Suprapubic skin (tissue), 3 donors: Measurements from ENCODE around the gene RBM28.

ENCODE experiments used
- POLR2A ChIP-seq, 2 donors: fragments of 450-650 bp; IDR thresholded peaks; one replicate each; pipeline ENCODE4 v1.6.1; 2017; ENCODE audit warnings: antibody characterized with exemption in 2 of 2, mild to moderate bottlenecking in 2 of 2, moderate library complexity in 2 of 2
- TF ChIP-seq, protein P1 (sequence below), 2 donors: fragments of 200-600 bp in 1 of 2; fragments of 450-650 bp in 1 of 2; sonication (generic) in 1 of 2; IDR thresholded peaks; one replicate each; pipeline ENCODE4 v1.5.1; 2016 to 2019; ENCODE audit warnings: antibody characterized with exemption in 2 of 2, mild to moderate bottlenecking in 1 of 2, moderate library complexity in 1 of 2

DNA sequence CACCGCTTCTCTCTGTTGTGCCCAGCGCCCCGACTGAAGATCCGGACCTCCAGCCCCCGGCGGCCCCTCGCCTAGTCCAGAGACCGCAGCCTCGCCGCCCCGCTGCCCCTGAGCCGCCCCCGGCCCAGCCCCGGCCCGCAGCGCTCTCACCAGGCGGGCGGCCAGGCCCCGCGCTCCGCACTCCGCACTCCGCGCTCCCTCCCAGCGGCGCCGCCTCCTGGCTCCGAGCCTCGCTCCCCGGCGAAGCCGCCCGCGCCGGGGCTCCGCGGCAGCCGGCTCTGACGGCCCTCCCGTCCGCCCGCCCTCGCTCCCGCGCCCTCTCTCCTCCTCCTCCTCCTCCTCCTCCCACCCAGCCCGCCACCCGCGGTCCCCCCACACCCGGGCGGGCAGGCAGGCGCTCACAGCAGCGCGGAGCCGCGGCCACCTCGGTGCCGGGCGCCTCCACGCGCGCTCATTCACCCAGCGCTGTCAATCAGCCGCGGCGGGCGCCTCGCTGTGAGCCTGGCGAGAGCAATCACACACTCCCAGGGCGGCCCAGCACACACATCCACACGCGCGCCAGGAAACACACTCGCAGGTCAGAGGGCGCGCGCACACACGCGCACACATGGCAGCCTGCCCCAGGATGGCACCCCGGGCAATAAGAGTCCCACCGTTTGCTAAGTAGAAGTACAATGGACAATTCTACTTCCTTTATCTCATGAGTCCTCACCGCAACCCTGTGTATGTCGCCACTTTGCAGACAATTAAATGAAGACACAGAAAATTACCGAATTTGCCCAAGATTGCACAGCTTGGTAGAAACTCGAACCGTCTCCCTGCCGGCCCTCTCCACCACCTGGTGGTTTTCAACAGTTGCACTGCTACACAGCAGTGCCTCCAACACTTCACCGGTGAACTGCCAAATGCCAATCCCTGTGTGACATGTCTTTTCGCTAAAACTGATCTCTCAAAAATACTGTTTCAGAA is 18.0 kb upstream of the RBM28 start, which contains the start of gene PRRT4:
- TF ChIP-seq, protein P1, sequence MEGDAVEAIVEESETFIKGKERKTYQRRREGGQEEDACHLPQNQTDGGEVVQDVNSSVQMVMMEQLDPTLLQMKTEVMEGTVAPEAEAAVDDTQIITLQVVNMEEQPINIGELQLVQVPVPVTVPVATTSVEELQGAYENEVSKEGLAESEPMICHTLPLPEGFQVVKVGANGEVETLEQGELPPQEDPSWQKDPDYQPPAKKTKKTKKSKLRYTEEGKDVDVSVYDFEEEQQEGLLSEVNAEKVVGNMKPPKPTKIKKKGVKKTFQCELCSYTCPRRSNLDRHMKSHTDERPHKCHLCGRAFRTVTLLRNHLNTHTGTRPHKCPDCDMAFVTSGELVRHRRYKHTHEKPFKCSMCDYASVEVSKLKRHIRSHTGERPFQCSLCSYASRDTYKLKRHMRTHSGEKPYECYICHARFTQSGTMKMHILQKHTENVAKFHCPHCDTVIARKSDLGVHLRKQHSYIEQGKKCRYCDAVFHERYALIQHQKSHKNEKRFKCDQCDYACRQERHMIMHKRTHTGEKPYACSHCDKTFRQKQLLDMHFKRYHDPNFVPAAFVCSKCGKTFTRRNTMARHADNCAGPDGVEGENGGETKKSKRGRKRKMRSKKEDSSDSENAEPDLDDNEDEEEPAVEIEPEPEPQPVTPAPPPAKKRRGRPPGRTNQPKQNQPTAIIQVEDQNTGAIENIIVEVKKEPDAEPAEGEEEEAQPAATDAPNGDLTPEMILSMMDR (IDR thresholded peaks at IDR 0.05): no peak
- TF ChIP-seq POLR2A (IDR thresholded peaks at IDR 0.05): no peak
